HG03354 (cell line): Measurements from ENCODE around the gene UBE2J2.
"Not testable (repeated sequence)": the region's sequence is repeated elsewhere in the genome, so short reads cannot be mapped to it uniquely, and the experiment has no call there.

Source experiments
- ATAC-seq: cut with Tn5 transposase; IDR thresholded peaks from one replicate; pipeline ENCODE4 v1.9.1; 2021; ENCODE audit warnings: mild to moderate bottlenecking; ENCODE audit not compliant: unreplicated experiment, poor library complexity, severe bottlenecking

Gene UBE2J2

GRCh38 chr1:1262071-1262470 lies 11.6 kb downstream of the UBE2J2 start:
- no peak for ATAC-seq

GRCh38 chr1:1260843-1261560 lies 12.7 kb downstream of the UBE2J2 start:
- no peak for ATAC-seq

DNA sequence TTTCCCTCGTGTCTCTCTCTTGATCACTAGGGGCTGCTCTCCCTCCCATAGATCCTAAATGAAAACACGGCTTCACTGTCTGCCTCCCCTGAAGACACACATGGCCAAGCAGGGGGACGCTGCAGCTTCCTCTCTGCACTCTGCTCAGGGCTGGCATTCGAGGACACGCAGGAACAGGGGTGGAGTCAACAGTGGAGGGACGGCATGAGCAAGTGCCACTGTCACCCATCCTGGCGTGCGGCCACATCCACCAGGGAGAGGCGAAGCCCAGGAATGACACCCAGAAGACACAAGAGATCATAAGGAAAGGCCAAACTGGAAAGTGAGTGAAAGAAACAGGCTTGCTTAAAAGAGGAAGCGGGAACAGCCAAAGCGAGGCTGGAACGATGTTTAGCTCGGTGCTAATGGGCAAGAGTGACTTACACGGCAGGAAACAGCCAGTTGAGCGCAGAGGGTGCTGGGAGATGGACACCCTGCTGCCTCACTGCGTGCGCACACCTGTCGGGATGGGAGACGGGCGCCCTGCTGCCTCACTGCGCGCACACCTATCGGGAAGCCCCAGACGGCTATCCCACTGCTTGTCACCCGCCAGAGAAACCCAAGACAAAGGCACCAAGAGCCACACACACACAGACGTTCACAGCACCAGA lies 13.6 kb downstream of the UBE2J2 start:
- ATAC-seq = no peak

DNA sequence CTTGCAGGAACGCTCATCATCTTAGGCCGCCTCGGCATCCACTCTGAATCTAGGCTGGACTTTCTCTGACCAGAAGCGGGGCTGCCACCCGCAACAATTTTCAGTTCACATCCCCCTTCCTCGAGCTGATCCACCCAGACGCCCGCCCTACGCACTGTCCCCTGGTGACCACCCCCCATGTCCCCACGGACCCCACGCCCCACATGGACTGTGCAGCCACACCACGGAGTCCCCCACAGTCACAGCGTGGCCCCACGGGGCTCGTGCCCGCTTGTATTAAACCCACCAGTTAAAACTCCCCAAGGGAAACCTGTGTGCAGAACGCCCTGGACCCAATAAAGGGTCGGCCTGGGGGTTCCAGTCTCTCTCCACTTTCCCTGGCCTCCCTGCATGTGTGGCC lies 14.1 kb downstream of the UBE2J2 start:
- ATAC-seq = no peak

DNA sequence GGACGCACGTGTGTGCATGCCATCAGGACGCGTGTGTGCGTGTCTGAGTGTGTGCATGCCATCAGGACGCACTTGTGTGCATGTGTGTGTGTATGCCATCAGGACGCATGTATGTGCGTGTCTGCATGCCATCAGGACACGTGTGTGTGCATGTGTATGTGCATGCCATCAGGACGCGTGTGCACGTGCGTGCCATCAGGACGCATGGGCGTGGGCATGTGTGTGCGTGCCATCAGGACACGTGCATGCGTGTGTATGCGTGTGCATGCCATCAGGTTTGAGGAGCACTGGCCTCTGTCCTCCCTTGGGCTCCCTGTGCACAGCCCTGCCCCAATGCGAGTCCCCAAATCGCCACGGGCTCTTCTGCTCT lies 14.6 kb downstream of the UBE2J2 start:
- ATAC-seq = no peak

- ATAC-seq = no peak
Observed at GRCh38 chr1:1256956-1257871, 16.4 kb downstream of the UBE2J2 start.

DNA sequence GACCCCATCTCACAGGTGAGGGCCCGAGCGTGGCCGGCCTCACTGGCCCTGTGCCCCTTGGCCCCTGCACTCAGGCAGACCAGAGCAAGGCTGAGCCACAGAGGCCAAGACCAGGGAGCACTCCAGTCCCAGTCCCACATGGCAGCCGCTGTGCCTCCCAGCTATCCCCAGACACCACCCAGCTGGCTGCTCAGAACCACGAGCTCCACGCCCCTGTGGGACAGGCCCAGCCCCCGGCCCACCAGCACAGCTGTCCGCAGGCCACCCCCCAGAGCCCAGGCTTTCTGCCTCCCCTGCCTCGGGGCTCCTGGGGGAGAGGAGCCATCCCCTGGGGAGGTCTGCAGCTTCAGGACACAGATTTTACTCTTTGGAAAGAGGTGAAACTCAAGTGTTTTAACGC lies 18.0 kb downstream of the UBE2J2 start:
- ATAC-seq = no peak

- ATAC-seq = no peak
Observed at GRCh38 chr1:1255078-1255477, 18.6 kb downstream of the UBE2J2 start.

DNA sequence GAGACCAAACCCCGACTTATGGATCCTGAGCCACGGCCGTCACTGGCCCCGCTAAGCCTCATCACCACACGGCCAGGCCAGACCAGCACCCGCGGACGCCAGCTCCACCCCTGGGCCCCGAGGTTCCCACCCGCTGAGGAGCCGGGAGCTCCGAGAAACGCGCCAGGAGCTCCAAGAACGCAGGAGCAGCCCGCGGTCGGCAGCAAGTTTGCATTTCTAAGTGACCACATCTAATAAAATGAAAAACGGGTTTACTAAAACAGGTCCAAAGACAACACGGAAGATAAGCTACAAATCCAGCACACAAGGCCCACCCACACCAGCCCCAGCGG lies 19.0 kb downstream of the UBE2J2 start:
- no peak for ATAC-seq

DNA sequence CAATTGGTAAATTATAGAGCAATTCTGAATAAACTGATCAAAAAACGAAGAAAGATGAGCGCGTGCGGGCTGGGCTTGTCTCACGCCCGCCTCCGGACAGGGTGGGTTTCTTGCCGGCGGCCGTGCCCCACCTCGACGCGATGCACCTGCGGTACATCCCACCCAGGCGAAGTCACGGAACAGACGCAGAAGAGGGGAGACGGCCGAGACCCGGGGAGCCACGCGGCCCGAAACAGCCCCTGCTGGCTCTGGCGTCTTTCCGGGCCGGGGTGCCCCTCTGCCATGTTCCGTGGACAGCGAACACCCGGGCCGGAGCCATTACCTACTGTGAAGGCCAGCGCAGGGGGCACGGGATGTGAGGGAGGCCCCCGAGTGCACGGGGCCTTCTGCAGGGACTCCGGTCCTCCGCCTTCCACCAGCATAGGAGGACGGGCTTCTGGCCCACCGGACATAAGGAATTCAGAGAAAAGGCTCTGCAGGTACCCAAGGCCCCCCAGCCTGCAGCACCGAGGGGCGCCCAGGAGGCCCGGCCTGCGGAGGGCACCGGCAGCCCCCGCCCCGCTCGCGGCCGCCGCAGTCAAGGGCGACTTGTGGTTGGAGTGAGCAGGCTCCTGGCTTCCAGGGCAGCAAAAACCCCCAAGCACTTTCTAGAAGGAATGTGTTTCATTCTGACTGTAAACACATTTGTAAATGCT lies 19.5 kb downstream of the UBE2J2 start:
- no peak for ATAC-seq

GRCh38 chr1:1253314-1253713 lies 20.3 kb downstream of the UBE2J2 start:
- ATAC-seq = no peak

GRCh38 chr1:1250786-1251284 lies 22.8 kb downstream of the UBE2J2 start:
- ATAC-seq = no peak

DNA sequence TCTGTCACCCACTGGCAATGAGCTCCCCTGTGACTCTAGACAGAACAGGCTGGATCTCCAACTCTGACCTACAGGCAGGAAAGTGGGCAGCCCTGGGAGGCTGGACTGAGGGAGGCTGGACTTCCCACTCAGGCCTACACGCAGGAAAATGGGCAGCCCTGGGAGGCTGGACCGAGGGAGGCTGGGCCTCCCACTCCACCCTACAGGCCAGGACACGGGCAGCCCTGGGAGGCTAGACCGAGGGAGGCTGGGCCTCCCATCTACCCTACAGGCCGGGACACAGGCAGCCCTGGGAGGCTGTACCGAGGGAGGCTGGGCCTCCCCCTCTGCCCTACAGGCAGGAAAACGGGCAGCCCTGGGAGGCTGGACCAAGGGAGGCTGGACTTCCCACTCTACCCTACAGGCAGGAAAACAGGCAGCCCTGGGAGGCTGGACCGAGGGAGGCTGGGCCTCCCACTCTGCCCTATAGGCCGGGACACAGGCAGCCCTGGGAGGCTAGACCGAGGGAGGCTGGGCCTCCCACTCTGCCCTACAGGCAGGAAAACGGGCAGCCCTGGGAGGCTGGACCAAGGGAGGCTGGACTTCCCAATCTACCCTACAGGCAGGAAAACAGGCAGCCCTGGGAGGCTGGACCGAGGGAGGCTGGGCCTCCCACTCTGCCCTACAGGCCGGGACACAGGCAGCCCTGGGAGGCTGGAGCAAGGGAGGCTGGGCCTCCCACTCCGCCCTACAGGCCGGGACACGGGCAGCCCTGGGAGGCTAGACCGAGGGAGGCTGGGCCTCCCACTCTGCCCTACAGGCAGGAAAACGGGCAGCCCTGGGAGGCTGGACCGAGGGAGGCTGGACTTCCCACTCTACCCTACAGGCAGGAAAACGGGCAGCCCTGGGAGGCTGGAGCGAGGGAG lies 25.4 kb downstream of the UBE2J2 start:
- not testable (repeated sequence) for ATAC-seq

- no peak for ATAC-seq
Observed at GRCh38 chr1:1247341-1247913, 26.2 kb downstream of the UBE2J2 start.

DNA sequence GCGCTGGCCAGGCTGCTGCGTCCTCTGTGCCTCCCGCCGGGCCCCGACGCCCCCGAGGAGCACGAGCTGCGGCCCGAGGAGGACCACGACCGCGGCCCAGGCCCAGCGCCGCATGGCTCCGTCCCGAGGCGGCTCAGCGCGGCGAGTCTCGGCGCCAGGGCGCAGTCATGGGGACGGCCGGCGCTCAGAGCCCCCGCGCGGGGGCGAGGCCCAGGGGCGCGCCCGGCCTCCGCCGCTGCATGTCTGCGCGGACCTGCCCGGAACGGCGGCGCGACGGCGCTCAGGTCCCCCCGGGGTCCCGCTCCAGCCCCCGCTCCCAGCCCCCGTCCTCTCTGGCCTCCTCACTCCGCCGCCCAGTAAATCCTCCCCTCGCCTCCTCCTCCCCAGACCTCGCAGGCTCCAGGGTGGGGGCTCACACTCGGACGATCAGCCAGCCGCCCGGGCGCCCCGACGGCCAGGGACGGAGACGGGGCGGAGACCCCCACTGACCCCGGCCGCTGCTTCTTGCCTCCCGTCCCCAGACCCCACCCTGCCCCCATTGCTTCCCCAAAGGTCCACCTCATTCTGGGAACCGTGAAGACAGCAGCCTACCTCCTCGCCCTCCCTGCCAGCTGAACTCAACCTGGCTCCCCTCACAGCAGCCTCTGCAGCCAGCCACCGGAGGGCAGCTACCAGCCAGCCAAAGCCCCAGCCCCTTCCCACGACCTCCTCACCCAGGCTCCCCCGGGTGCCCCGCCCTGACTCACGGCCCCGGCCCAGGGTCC lies 26.9 kb downstream of the UBE2J2 start, which contains the start of gene C1QTNF12:
TSS of gene C1QTNF12 (minus strand) at position 146 of the 764 bp plus-strand sequence. CDS start at position 114, 32 bp downstream.
- ATAC-seq = no peak

- ATAC-seq = no peak
Observed at GRCh38 chr1:1245817-1246576, 27.7 kb downstream of the UBE2J2 start.

DNA sequence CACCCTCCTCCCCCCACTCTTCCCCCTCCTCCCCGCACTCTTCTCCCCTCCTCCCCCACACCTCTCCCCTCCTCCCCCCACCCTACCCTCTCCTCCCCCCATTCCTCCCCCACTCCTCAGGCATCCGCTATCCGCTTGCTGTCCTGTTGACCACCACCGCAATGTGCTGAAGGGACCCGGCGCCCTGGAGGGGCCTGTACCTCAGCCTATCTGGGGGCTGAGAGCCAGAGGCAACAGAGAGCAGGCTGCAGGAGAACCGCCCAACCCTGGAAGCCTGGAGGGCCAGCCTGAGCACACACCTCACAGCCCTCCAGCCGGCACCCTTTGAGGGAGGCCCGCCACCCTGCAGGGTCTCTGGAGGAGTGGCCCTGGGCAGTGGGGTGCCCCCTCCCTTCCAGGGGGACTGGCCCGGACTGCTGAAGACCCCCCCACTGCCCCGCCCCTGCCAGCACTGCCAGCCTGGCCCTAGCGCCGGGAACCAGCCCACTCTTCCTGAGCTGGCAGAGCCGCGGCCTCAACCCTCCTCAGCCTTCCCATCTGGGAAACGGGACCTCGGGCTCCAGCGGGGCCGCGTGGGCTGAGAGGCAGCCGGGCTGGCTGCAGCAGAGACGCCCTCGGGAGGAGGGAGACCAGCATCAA lies 28.4 kb downstream of the UBE2J2 start:
- ATAC-seq = no peak
